Neural cell (in vitro differentiated cells): ENCODE measurements around the gene KIFC1.

Experiments
- EP300 ChIP-seq: fragments of 450-650 bp; conservative IDR thresholded peaks from 2 replicates; pipeline ENCODE4 v1.6.1; 2014; ENCODE audit warnings: antibody characterized with exemption, mild to moderate bottlenecking, moderate library complexity; ENCODE audit not compliant: poor library complexity, severe bottlenecking
- EZH2 ChIP-seq: fragments of 200-600, 300-800 bp; shearing (Covaris generic), sonication (generic); IDR thresholded peaks from 2 replicates; pipeline ENCODE4 v1.6.1; 2014; ENCODE audit warnings: antibody characterized with exemption, low read length, borderline replicate concordance, mild to moderate bottlenecking; ENCODE audit not compliant: insufficient read depth, poor library complexity, severe bottlenecking
- MXI1 ChIP-seq: fragments of 450-650 bp; conservative IDR thresholded peaks from 2 replicates; pipeline ENCODE4 v1.6.1; 2014; ENCODE audit warnings: antibody characterized with exemption, mild to moderate bottlenecking; ENCODE audit not compliant: poor library complexity, severe bottlenecking
- POLR2AphosphoS5 ChIP-seq: IDR thresholded peaks from 2 replicates; pipeline ENCODE4 v1.6.1; 2012
- RAD21 ChIP-seq: fragments of 450-650 bp; conservative IDR thresholded peaks from 2 replicates; pipeline ENCODE4 v1.6.1; 2014; ENCODE audit warnings: antibody characterized with exemption, mild to moderate bottlenecking, moderate library complexity
- SMC3 ChIP-seq: fragments of 450-650 bp; conservative IDR thresholded peaks from 2 replicates; pipeline ENCODE4 v1.6.1; 2014; ENCODE audit warnings: antibody characterized with exemption, mild to moderate bottlenecking, moderate library complexity; ENCODE audit not compliant: poor library complexity
- TAF1 ChIP-seq: IDR thresholded peaks from 2 replicates; pipeline ENCODE4 v1.6.1; 2012; ENCODE audit warnings: low read depth
- TF ChIP-seq, protein P1 (sequence below): fragments of 450-650 bp; IDR thresholded peaks from 2 replicates; pipeline ENCODE4 v1.5.1; 2014; ENCODE audit warnings: antibody characterized with exemption, mild to moderate bottlenecking, moderate library complexity; ENCODE audit not compliant: poor library complexity, severe bottlenecking
- TF ChIP-seq, protein P2 (sequence below): IDR thresholded peaks from 2 replicates; pipeline ENCODE4 v1.6.1; 2012; ENCODE audit warnings: borderline replicate concordance

DNA sequence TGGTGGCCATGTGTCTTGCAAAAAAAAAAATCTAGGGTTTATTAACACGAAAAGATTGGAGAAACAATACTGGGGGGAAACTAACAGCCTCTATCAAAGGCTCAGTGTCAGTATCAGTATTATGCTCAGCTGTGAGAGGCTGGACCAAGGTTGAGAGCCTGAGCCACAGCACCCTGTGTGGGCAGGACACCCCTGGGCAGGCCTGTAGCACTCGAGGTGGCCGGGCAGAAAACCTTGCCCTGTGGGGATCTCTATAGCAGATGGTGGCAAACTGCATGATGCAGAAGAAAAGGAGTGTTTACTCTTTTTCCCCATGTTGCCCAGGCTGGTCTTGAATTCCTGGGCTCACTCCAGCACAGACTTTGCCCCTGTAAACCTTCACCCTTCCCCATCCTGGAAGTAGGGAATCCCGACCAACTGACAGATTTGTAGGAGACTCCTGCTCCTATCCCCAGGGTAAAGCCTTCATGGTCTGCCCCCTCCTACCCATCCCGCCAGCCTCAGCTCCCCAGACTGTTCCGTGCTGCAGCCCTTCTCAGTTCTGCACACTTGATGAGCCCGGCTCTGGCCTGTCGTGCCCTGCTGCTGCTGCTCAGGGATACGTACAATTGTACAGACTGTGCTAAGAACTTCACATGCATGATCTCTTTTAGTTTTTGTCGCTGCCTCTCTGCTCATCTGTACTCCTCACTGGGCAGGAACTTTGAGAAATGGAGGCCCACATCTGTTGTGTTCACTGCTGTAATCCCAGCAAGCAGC is 8.0 kb upstream of the KIFC1 start:
- TF ChIP-seq EP300 (no peak), SMC3 (no peak), MXI1 (no peak), POLR2AphosphoS5 (no peak), TAF1 (no peak), RAD21 (no peak), EZH2 (no peak)
- TF ChIP-seq, protein P1, sequence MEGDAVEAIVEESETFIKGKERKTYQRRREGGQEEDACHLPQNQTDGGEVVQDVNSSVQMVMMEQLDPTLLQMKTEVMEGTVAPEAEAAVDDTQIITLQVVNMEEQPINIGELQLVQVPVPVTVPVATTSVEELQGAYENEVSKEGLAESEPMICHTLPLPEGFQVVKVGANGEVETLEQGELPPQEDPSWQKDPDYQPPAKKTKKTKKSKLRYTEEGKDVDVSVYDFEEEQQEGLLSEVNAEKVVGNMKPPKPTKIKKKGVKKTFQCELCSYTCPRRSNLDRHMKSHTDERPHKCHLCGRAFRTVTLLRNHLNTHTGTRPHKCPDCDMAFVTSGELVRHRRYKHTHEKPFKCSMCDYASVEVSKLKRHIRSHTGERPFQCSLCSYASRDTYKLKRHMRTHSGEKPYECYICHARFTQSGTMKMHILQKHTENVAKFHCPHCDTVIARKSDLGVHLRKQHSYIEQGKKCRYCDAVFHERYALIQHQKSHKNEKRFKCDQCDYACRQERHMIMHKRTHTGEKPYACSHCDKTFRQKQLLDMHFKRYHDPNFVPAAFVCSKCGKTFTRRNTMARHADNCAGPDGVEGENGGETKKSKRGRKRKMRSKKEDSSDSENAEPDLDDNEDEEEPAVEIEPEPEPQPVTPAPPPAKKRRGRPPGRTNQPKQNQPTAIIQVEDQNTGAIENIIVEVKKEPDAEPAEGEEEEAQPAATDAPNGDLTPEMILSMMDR, result no peak
- TF ChIP-seq, protein P2, sequence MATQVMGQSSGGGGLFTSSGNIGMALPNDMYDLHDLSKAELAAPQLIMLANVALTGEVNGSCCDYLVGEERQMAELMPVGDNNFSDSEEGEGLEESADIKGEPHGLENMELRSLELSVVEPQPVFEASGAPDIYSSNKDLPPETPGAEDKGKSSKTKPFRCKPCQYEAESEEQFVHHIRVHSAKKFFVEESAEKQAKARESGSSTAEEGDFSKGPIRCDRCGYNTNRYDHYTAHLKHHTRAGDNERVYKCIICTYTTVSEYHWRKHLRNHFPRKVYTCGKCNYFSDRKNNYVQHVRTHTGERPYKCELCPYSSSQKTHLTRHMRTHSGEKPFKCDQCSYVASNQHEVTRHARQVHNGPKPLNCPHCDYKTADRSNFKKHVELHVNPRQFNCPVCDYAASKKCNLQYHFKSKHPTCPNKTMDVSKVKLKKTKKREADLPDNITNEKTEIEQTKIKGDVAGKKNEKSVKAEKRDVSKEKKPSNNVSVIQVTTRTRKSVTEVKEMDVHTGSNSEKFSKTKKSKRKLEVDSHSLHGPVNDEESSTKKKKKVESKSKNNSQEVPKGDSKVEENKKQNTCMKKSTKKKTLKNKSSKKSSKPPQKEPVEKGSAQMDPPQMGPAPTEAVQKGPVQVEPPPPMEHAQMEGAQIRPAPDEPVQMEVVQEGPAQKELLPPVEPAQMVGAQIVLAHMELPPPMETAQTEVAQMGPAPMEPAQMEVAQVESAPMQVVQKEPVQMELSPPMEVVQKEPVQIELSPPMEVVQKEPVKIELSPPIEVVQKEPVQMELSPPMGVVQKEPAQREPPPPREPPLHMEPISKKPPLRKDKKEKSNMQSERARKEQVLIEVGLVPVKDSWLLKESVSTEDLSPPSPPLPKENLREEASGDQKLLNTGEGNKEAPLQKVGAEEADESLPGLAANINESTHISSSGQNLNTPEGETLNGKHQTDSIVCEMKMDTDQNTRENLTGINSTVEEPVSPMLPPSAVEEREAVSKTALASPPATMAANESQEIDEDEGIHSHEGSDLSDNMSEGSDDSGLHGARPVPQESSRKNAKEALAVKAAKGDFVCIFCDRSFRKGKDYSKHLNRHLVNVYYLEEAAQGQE, result no peak
